CD8-positive, alpha-beta memory T cell (primary cell): ENCODE results near the gene PAPSS2. TPM values are rescaled to one million over a fixed set of nuclear protein-coding genes. Genes with fewer than 3 reads are reported as not detected.

ENCODE experiments used
- CTCF ChIA-PET: fragments of 350-600 bp; sonication (Branson Sonifier 250); formaldehyde crosslinking; loops from one replicate; lab custom pipeline; 2021; ENCODE audit warnings: antibody characterized with exemption; lab: Charles Lee
- POLR2A ChIA-PET: fragments of 350-600 bp; sonication (Branson Sonifier 250); formaldehyde crosslinking; loops from one replicate; lab custom pipeline; 2021; ENCODE audit warnings: antibody characterized with exemption; lab: Charles Lee
- DNase-seq, 5 donors: peaks; one replicate each; pipeline versions ENCODE4 v3.0.0 to v3.0.0-alpha.2; 2020 to 2022; ENCODE audit warnings: mixed read lengths in 1 of 5
- H3K27ac ChIP-seq: one replicate; pipeline ENCODE4 v1.7.0; 2013; ENCODE audit warnings: low read depth, mild to moderate bottlenecking, low read length, moderate library complexity
- H3K27me3 ChIP-seq: 2 replicates; pipeline ENCODE4 v1.7.0; 2013; ENCODE audit warnings: low read length, mild to moderate bottlenecking; ENCODE audit not compliant: insufficient read depth, poor library complexity, severe bottlenecking
- H3K36me3 ChIP-seq: 2 replicates; pipeline ENCODE4 v1.7.0; 2013; ENCODE audit warnings: mild to moderate bottlenecking, low read length, moderate library complexity; ENCODE audit not compliant: insufficient read depth
- H3K4me1 ChIP-seq: 2 replicates; pipeline ENCODE4 v1.7.0; 2013; ENCODE audit warnings: mild to moderate bottlenecking, low read length, moderate library complexity; ENCODE audit not compliant: insufficient read depth
- H3K4me3 ChIP-seq: 2 replicates; pipeline ENCODE4 v1.7.0; 2013; ENCODE audit warnings: mild to moderate bottlenecking, low read length
- H3K9me3 ChIP-seq: 2 replicates; pipeline ENCODE4 v1.7.0; 2013; ENCODE audit warnings: mild to moderate bottlenecking, low read length
- H3K27ac Mint-ChIP-seq, 8 donors: one replicate each; pipeline ENCODE4 v1.8.0; 2020 to 2021; ENCODE audit warnings: mixed read lengths in 8 of 8, mild to moderate bottlenecking in 6 of 8, inconsistent platforms in 3 of 8, moderate library complexity in 3 of 8
- H3K27me3 Mint-ChIP-seq, 2 donors: one replicate each; pipeline ENCODE4 v1.8.0; 2020 to 2021; ENCODE audit warnings: mixed read lengths in 2 of 2, mild to moderate bottlenecking in 1 of 2, moderate library complexity in 1 of 2
- H3K36me3 Mint-ChIP-seq, 3 donors: one replicate each; pipeline ENCODE4 v1.8.0; 2020 to 2021; ENCODE audit warnings: mixed read lengths in 3 of 3, inconsistent platforms in 1 of 3, mild to moderate bottlenecking in 1 of 3
- H3K4me1 Mint-ChIP-seq, 3 donors: one replicate each; pipeline ENCODE4 v1.8.0; 2020 to 2021; ENCODE audit warnings: mixed read lengths in 3 of 3, inconsistent platforms in 1 of 3, mild to moderate bottlenecking in 1 of 3
- H3K4me3 Mint-ChIP-seq, 7 donors: one replicate each; pipeline ENCODE4 v1.8.0; 2020 to 2021; ENCODE audit warnings: mixed read lengths in 7 of 7, mild to moderate bottlenecking in 6 of 7, moderate library complexity in 4 of 7, inconsistent platforms in 2 of 7
- H3K9me3 Mint-ChIP-seq, 5 donors: one replicate each; pipeline ENCODE4 v1.8.0; 2020 to 2022; ENCODE audit warnings: mixed read lengths in 5 of 5, mild to moderate bottlenecking in 3 of 5, moderate library complexity in 2 of 5, inconsistent platforms in 1 of 5
- polyA plus RNA-seq: library from polyadenylated mRNA; unstranded; fragments of 300-500 nt; fragmentation: Illumina TruSeq; gene quantifications from one replicate; pipeline ENCODE4 v1.2.3, GENCODE V29; 2021
- total RNA-seq, 2 experiments: library from RNA; stranded (reverse); gene quantifications; one replicate each; pipeline ENCODE4 v1.2.3, GENCODE V29; 2021

The PAPSS2 gene
- total and polyA plus RNA-seq, 3 experiments from 2014 or later: 0.08 to 0.46 (median 0.18) TPM

DNA sequence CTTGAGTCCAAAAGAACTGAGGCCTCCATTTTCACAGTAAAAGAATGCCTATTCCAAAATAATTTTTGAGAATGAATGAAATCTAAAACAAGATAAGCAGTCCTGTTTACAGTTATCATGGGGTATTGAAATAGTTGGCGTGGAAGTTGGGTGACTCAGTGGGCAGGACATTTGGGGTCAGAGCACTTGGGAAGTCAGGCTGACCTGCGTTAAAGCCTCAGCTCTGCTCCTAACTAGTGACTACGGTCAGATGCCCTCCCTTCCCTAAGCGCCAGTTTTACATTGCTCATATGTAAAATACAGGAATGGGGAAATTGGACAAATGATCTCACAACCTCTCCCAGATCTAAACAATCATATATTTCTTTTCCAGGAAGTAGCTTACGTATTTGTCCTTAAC lies 2.3 kb upstream of the PAPSS2 start:
- no peaks in the 10 kb centered on the region for H3K36me3 ChIP-seq
- Mint-ChIP-seq H3K27ac (no peak overlapping the region), H3K36me3 (no peaks in the 10 kb centered on the region), H3K4me1 (peaks cover 10 to 20% (median 11%) of the 10 kb centered on the region in 3 donors), H3K9me3 (peaks cover 0 to 1% (median 0%) of the 10 kb centered on the region in 5 donors), H3K4me3 (no peak overlapping the region), H3K27me3 (peaks cover 24 to 69% of the 10 kb centered on the region in 2 donors)
- ChIA-PET POLR2A (no interaction called here), CTCF (no interaction called here)
- H3K9me3 ChIP-seq: no peaks in the 10 kb centered on the region
- no peak for DNase-seq
- H3K4me1 ChIP-seq: peaks cover 6% of the 10 kb centered on the region
- peaks cover 15% of the 10 kb centered on the region for H3K27me3 ChIP-seq
- H3K4me3 ChIP-seq: no peak overlapping the region
- H3K27ac ChIP-seq: no peak overlapping the region

DNA sequence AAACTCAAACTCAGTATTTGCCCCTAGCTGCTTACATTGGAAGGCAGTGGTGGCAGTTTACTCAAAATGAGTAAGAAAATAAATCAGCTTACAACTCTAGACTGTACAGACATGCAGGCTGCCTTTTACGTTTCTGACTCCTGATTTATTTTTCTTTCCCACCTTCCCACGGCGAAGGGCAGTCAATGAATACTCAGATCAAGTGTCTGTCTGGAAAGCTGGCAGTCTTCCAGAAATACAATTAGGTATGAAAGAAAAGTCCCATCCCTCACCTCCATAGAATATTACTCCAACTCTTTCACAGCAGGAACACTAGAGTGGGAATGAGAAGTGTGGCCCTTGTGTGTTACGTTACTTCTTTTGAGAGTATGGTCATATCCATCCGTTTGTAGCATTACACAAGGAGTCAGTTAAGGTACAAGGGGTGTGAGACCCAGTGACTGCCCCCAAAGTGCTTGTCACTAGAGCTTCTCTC lies 1.3 kb upstream of the PAPSS2 start:
- peaks cover 28 to 71% of the 10 kb centered on the region in 2 donors for H3K27me3 Mint-ChIP-seq
- peaks cover 0 to 1% (median 0%) of the 10 kb centered on the region in 5 donors for H3K9me3 Mint-ChIP-seq

DNA sequence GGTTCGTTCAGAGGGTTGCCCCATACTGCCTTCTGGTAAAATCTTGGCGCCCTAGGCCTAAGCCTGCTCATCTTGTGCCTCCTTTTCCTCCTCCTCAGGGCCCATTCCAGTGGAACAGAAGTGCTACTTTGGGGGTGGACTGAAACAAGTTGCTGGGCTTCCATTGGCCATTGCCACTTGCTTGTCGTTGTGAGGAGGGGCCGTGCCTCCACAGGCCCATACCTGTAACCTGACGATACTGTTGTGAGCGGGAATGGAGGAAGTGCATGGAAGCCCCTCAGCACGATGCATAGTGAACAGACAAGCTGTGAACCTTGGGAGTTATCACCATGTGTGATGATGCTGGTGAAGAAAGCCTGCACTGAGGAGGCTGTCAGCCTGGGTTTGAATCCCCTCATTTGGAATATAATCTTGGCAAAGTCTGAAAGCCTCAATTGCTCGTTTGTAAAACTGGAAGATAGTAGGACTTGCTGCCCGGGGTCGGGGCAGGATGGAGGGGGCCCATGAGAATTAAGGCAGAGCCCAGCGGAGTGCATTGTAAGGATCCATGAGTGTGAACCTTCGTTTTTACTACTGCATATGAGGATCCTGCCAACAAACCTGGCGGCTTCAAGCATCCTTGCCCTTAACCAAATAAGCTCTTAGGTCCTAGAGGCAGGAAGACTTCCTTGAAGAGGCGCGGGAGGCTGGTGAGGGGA lies 671 bp upstream of the PAPSS2 start:
- H3K36me3 ChIP-seq: no peaks in the 10 kb centered on the region
- Mint-ChIP-seq H3K9me3 (peaks cover 0 to 1% (median 0%) of the 10 kb centered on the region in 5 donors), H3K27me3 (peaks cover 28 to 77% of the 10 kb centered on the region in 2 donors), H3K36me3 (no peaks in the 10 kb centered on the region), H3K4me3 (peak overlapping the region; percentile 36 to 86 (median 78)), H3K27ac (peak overlapping the region in 3 of 8 donors; percentile 7 to 34 (median 17)), H3K4me1 (peaks cover 10 to 20% (median 11%) of the 10 kb centered on the region in 3 donors)
- peaks cover 6% of the 10 kb centered on the region for H3K4me1 ChIP-seq
- H3K9me3 ChIP-seq: no peaks in the 10 kb centered on the region
- DNase-seq: no peak
- H3K27me3 ChIP-seq: peaks cover 15% of the 10 kb centered on the region
- H3K4me3 ChIP-seq: no peak overlapping the region
- ChIA-PET CTCF (no interaction called here), POLR2A (no interaction called here)
- H3K27ac ChIP-seq: no peak overlapping the region

More for the DNA sequence above, 1.3 kb upstream of the PAPSS2 start:
- Histone ChIP-seq H3K27me3 (peaks cover 15% of the 10 kb centered on the region), H3K4me1 (peaks cover 6% of the 10 kb centered on the region), H3K4me3 (no peak overlapping the region), H3K9me3 (no peaks in the 10 kb centered on the region), H3K27ac (no peak overlapping the region), H3K36me3 (no peaks in the 10 kb centered on the region)
- H3K4me3 Mint-ChIP-seq: peak overlapping the region in 2 of 7 donors; percentile 29 to 79
- H3K27ac Mint-ChIP-seq: no peak overlapping the region
- H3K4me1 Mint-ChIP-seq: peaks cover 10 to 20% (median 11%) of the 10 kb centered on the region in 3 donors
- H3K36me3 Mint-ChIP-seq: no peaks in the 10 kb centered on the region
- CTCF ChIA-PET: no interaction called here
- DNase-seq: no peak
- POLR2A ChIA-PET: no interaction called here

DNA sequence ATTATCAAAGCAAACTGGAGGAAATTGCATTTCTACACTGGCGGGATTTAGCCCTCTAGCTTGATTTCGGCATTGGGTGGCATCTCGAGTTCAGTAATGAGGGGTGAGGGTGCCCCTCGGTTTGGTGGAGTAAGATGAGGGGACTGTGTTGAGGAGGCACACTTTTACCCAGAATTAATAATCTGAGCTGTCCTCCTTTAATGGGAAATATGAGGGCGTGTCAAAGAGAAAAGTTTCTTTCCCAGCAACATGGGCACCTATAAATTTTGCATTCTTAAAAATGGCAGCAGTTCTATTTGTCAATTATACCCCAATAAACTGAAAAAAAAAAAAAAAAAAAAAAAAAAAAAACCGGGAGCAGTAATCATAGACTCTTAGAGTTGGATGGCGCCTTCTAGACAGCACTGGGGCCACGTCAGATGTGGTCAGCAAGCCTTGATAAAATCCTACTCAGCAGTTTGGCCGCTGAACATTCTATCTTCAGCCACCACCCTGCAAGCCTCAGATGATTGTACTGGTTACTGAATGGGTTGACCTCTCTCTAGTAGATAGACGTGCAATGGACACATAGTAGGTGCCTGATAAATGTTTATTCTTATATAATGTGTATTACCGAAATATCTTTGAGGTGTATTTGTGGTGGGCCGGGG lies 931 bp downstream of the PAPSS2 start:
- peaks cover 10 to 20% (median 11%) of the 10 kb centered on the region in 3 donors for H3K4me1 Mint-ChIP-seq
- peaks cover 24 to 76% of the 10 kb centered on the region in 2 donors for H3K27me3 Mint-ChIP-seq
- peak overlapping the region; percentile 61 to 86 (median 80) for H3K4me3 Mint-ChIP-seq
- Histone ChIP-seq H3K9me3 (no peaks in the 10 kb centered on the region), H3K27me3 (peaks cover 15% of the 10 kb centered on the region), H3K27ac (no peak overlapping the region), H3K4me3 (peak overlapping the region; percentile 49), H3K4me1 (peaks cover 6% of the 10 kb centered on the region), H3K36me3 (no peaks in the 10 kb centered on the region)
- peaks cover 0 to 1% (median 0%) of the 10 kb centered on the region in 5 donors for H3K9me3 Mint-ChIP-seq
- CTCF ChIA-PET: no interaction called here
- DNase-seq: no peak
- no peaks in the 10 kb centered on the region for H3K36me3 Mint-ChIP-seq
- H3K27ac Mint-ChIP-seq: peak overlapping the region in 1 of 8 donors; percentile 43
- POLR2A ChIA-PET: no interaction called here

DNA sequence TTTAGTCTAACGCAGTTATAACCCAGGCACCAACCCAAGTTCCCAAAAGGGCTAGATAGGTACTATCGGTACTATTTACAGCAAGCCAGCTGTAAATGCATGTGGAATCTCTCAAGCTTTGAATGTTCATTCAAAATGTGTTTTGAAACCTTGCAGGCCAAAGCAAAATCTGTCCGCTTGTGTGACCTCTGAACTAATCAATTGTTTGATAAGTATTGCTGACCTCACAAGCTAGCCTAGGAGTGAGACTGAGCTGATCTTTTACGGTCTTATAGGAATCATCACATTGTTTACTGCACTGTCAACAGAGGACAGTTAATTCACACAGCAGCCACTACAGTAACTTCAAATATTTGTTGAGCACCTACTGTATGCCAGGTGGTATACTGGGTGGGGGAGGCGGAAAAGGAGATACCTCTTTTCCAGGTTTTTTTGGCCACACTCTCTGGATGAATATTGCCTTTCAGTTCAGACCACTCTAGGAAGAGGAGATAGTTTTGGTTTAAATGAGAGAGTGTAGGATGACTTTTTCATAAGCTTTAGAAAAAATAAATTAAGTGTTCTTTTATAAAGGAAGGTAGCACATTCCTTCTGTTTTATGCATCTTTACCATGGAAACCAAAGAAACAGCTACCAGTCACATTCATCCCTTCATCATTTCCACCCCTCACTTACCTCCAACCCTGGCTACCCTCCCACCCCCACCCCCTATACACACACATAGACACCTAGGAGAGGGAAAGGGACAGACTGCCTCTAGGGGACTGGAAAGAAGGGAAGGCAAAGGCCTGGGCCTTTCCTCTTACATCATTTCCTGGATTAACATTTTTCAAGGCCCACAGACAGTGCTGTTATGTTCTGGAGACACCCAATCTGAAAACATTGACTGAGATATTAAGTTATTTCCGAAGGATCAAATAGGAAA lies 2.4 kb downstream of the PAPSS2 start:
- DNase-seq: no peak
- H3K36me3 Mint-ChIP-seq: no peaks in the 10 kb centered on the region
- no peaks in the 10 kb centered on the region for H3K9me3 ChIP-seq
- no peak overlapping the region for H3K4me3 Mint-ChIP-seq
- peaks cover 10 to 15% (median 11%) of the 10 kb centered on the region in 3 donors for H3K4me1 Mint-ChIP-seq
- H3K27ac Mint-ChIP-seq: no peak overlapping the region
- CTCF ChIA-PET: no interaction called here
- no peak overlapping the region for H3K27ac ChIP-seq
- H3K27me3 ChIP-seq: peaks cover 18% of the 10 kb centered on the region
- no peak overlapping the region for H3K4me3 ChIP-seq
- H3K36me3 ChIP-seq: no peaks in the 10 kb centered on the region
- H3K27me3 Mint-ChIP-seq: peaks cover 22 to 72% of the 10 kb centered on the region in 2 donors
- peaks cover 6% of the 10 kb centered on the region for H3K4me1 ChIP-seq
- POLR2A ChIA-PET: interaction anchor here (0.5 kb wide), 1 partner anchor 87 kb away, joined by 3 read pairs; no protein-coding TSS in a partner anchor
- peaks cover 0 to 1% (median 0%) of the 10 kb centered on the region in 5 donors for H3K9me3 Mint-ChIP-seq

DNA sequence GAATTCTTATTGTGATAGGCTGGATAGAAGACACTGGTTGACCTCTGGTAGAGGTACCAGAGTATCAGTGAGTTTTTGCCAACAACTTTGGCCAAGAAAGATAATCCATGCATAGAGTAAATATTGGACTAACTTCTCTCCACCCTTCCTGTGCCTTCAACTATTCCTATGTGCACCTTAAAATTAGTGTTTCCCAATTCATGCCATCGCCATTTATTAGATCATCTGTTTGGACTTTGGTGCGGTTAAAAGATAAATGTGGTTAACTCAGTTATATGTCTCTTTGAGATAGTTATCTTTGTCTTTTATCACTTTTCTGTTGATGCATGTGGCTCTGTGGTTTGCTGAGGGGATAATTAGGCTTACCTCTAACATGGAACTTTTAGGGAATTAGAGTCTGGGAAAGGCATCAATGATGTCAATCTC lies 4.6 kb downstream of the PAPSS2 start:
- Histone ChIP-seq H3K36me3 (no peaks in the 10 kb centered on the region), H3K27ac (no peak overlapping the region), H3K9me3 (no peaks in the 10 kb centered on the region), H3K4me3 (no peak overlapping the region), H3K4me1 (peaks cover 6% of the 10 kb centered on the region), H3K27me3 (peaks cover 18% of the 10 kb centered on the region)
- Mint-ChIP-seq H3K36me3 (no peaks in the 10 kb centered on the region), H3K27me3 (peaks cover 20 to 70% of the 10 kb centered on the region in 2 donors), H3K9me3 (peaks cover 0 to under 1% (median 0%) of the 10 kb centered on the region in 5 donors), H3K27ac (no peak overlapping the region), H3K4me1 (peaks cover 7 to 11% (median 11%) of the 10 kb centered on the region in 3 donors), H3K4me3 (no peak overlapping the region)
- DNase-seq: no peak
- ChIA-PET POLR2A (no interaction called here), CTCF (no interaction called here)

DNA sequence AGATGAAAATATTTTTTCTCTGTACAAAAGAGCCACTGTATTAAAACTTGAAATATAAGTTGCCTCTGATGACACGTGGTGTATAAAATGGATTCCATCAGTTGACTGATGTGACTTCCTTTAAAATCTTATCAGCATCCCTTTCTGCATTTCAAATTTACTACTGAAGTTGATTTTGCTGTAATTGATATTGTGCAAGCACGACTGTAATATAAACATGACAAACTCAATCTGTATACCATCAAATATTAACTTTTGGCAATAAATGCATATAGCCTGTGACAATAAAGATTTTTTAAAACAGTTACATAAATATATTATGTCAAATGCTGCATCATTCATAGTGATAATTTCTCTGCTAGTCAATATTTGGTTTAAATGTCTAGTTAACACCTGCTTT lies 7.8 kb downstream of the PAPSS2 start:
- no peaks in the 10 kb centered on the region for H3K9me3 ChIP-seq
- H3K4me1 ChIP-seq: no peaks in the 10 kb centered on the region
- H3K4me3 Mint-ChIP-seq: no peak overlapping the region
- no peaks in the 10 kb centered on the region for H3K36me3 ChIP-seq
- no peak for DNase-seq
- H3K4me3 ChIP-seq: no peak overlapping the region
- H3K27ac ChIP-seq: no peak overlapping the region
- H3K36me3 Mint-ChIP-seq: no peaks in the 10 kb centered on the region
- ChIA-PET CTCF (no interaction called here), POLR2A (no interaction called here)
- H3K27me3 ChIP-seq: peaks cover 6% of the 10 kb centered on the region
- no peaks in the 10 kb centered on the region for H3K9me3 Mint-ChIP-seq
- peaks cover 13 to 59% of the 10 kb centered on the region in 2 donors for H3K27me3 Mint-ChIP-seq
- H3K4me1 Mint-ChIP-seq: no peaks in the 10 kb centered on the region
- H3K27ac Mint-ChIP-seq: no peak overlapping the region
